Femur (tissue), 1 donor: ENCODE measurements around the gene FAM221A.
"Not testable (repeated sequence)": the region's sequence is repeated elsewhere in the genome, so short reads cannot be mapped to it uniquely, and the experiment has no call there.

ENCODE experiments used
- DNase-seq: peaks from one replicate; pipeline ENCODE4 v3.0.0-alpha.2; 2017

FAM221A gene

GRCh38 chr7:23679898-23680413 is at the start of gene FAM221A:
TSS of gene FAM221A (plus strand) at chr7:23680199. CDS start at chr7:23680219, 20 bp downstream.
- peak; percentile 92 for DNase-seq

- DNase-seq: no peak
Measured at GRCh38 chr7:23633417-23633816, 46.6 kb upstream of the FAM221A start.

DNA sequence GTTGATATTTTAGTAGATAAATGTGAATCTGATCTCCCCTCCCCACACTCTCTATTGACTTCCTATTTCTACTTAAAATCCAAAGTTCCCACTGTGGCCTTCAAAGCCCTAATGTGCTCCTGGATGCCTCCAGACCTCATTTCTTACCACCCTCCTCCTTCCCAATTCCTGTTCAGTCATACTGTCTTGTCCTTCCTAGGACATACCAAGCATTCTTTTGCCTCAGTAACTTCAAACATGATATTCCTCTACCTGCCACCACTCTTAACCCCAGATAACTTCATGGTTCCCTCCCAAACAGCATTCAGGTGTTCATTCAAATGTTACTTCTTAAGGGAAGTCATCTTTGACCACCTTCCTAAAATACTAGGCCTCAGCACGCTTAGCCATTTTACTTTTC is 34.2 kb upstream of the FAM221A start:
- DNase-seq: no peak

GRCh38 chr7:23653942-23654341 is 26.1 kb upstream of the FAM221A start:
- no peak for DNase-seq

GRCh38 chr7:23654508-23654907 is 25.5 kb upstream of the FAM221A start:
- DNase-seq: no peak

GRCh38 chr7:23655433-23655832 is 24.6 kb upstream of the FAM221A start:
- no peak for DNase-seq

- no peak for DNase-seq
Measured at GRCh38 chr7:23658831-23659427, 21.1 kb upstream of the FAM221A start.

- no peak for DNase-seq
Measured at GRCh38 chr7:23661385-23661784, 18.6 kb upstream of the FAM221A start.

GRCh38 chr7:23662124-23662983 is 17.6 kb upstream of the FAM221A start:
- peak; percentile 43 for DNase-seq

GRCh38 chr7:23662984-23663313 is 17.1 kb upstream of the FAM221A start:
- DNase-seq: no peak

GRCh38 chr7:23664122-23664521 is 15.9 kb upstream of the FAM221A start:
- DNase-seq: no peak

DNA sequence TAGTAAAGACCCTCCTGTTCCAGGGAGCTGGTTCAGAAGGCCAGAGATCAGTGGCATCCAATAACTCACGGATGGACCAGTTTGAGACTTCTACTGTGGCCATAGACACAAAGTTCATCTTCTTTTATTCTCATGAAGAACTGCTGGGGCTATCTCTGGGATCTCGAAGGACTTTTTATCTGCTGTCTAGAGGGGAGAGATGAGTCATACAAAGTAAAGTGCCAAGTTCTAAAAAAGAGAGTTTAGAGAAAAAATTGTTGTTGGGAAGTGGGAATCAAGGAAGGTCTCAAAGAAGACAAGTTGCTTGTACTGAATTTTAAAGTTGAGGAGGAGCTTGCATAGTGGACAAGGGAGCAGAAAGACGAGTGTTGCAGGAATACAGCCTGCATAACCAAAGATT is 8.0 kb upstream of the FAM221A start:
- no peak for DNase-seq

- DNase-seq: peak; percentile 68
Measured at GRCh38 chr7:23680414-23681405, 711 bp downstream of the FAM221A start.

- not testable (repeated sequence) for DNase-seq
Measured at GRCh38 chr7:23684041-23684440, 4.0 kb downstream of the FAM221A start.

DNA sequence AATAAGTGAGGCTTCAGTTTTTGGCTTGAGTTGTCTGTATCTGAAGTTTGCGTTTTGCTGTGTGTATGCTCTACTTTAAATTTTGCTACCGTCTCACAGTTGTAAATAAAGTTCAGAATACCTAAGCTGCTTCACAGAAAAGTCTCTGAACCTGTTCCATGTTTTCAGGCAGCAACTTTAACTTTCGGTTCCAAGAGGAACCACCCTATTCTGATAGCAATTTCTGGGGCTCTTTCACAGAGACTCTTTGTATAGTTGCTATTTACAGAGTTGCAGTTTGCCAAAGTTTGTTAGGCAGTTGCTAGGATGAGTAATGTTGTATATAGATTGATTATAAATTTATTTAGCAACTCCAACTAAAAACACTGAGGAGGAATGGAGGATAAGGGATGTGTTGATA is 5.7 kb downstream of the FAM221A start:
- no peak for DNase-seq

DNA sequence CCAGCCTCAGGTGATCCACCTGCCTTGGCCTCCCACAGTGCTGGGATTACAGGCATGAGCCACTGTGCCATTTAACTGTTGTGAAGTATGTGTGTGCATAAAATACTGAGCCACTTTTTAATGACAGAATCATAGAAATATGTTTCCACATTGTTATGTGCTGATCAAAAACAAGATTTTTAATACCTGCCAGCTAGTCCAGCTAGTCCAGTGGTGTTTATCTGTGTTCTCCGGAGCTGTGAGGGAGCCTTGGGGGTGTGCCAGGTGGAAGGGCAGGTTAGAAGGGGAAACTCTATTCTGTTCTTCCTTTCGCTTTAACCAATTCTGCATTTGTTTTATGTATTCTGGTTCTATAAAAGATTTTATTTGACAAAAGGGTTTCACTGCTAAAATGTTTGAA is 7.0 kb downstream of the FAM221A start:
- no peak for DNase-seq

DNA sequence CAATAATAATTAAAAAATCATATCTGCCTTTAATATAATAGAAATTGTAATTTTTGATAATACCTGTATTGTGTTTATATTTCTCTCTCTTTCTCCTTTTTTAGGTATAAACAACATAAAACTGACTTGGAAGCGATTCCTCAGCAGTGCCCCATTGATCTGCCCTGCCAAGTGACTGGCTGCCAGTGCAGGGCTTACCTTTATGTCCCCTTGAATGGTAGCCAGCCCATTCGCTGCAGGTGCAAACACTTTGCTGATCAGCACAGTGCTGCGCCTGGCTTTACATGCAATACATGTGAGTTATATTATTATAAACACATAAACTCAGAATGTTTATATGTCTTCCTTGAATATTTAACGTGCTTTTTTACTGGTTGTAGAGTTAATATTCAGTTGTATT is 9.2 kb downstream of the FAM221A start:
- no peak for DNase-seq

DNA sequence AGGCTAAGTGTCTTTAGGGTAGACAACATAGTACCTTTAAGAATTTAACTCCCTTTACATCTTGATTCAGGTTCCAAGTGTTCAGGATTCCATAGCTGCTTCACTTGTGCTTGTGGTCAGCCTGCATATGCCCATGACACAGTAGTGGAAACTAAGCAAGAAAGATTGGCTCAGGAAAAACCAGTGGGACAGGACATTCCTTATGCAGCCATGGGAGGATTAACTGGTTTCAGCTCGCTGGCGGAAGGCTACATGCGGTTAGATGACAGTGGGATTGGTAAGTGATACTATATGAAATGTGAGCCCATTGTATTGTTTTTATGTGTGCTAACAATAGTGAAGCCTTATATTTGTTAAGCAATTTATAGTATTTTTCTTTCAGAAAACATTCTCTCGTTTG is 11.3 kb downstream of the FAM221A start:
- DNase-seq: no peak

DNA sequence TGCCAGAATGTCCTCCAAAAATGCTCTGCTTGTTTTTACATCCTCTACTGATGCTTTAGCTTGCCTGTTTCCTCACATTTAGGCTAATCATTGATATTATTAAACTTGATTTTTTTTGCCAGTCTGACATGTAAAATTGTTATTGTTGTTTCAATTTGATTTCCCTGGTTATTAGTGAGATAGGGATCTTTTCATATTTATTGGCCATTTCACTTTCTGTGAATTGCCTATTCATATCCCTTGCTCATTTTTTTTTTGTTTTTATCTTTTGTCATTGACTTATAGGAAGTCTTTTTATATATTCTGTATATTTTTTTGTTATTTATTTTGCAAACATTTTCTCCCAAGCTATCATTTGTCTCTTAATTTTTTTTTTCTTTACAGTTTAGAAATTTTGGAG is 13.2 kb downstream of the FAM221A start:
- no peak for DNase-seq

- DNase-seq: peak; percentile 42
Measured at GRCh38 chr7:23696916-23697441, 17.0 kb downstream of the FAM221A start.

GRCh38 chr7:23698822-23699221 is 18.8 kb downstream of the FAM221A start:
- no peak for DNase-seq

DNA sequence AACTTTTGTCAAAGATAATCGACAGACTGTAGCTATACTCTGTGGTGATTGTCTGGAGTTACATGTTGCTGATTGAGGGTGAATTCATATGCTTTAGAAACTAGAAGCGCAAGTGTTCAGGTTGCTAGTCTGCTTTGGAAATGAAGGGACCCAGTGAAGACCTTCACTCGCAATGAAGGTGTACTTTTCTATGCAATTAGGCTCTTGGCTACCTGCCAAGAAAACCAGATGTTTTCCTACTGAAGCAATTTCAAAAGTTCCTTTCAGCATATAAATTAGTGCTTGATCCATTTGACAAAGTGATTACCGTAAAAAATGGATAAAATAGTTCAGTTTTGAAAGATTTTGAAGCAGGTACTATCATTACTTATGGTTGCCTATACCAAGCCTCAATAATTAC is 20.0 kb downstream of the FAM221A start:
- no peak for DNase-seq
